NOMO-1 (cell line): ENCODE results near the gene TEX19.
"Not testable (repeated sequence)": the region's sequence is repeated elsewhere in the genome, so short reads cannot be mapped to it uniquely, and the experiment has no call there.

ENCODE experiments used
- DNase-seq, 2 experiments: peaks; one replicate each; lab custom pipeline; 2025; ENCODE audit not compliant: unreplicated experiment in 2 of 2; lab: John Stamatoyannopoulos, UW

TEX19 gene

DNA sequence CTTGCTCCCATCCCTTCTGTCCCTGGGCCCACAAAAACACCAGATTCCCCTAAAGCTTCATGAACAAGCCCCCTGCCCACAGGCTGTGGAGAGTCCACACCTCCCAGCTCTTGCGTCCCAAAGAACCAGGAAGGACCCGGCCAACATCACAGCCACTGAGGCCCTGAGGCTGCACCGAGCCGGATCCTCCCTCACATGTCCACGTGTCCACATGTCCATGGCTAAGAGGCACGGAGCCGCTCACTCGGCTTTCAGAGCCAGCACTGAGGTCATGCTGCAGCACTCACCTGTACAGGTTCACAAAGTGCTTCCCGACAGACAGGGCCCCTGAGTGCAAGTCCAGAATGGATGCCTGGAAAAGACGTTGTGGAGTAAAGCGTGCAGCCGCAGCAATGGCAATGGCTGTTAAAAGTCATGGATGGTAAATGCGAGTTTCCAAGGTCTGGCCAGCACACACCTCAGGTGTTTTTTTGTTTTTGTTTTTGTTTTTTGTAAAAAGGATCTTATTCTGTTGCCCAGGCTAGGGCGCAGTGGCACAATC is 47.2 kb downstream of the TEX19 start:
- no peak for DNase-seq

GRCh38 chr17:82407255-82407654 is 48.2 kb downstream of the TEX19 start:
- DNase-seq = no peak

DNA sequence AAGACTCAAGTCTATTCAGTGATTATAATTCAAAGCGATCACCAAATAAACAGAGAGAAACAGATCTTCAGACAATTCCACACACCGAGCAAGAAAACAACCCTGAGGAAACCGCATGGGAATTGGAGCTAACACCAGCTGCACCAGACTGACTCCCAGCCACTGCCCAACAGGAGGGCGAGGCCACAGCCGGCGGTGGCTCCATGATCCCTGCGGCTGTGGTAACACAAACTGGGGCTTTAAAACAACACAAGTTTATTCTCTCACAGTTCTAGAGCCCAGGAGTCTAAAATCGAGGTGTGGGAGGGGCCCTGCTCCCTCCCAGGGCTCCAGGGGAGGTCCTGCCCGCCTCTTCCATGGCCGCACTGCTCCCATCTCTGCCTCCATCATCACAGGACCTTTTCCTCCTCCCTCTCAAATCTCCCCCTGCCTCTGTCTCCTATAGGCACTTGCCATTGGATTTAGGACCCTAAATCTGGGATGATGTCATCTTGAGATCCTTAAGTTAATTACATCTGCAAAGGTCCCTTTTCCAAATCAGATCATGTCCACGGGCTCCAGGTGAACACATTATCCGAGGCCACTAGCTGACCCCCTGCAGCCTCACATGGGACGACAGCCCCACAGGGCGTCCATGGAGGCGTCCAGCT is 49.4 kb downstream of the TEX19 start:
- DNase-seq = no peak

DNA sequence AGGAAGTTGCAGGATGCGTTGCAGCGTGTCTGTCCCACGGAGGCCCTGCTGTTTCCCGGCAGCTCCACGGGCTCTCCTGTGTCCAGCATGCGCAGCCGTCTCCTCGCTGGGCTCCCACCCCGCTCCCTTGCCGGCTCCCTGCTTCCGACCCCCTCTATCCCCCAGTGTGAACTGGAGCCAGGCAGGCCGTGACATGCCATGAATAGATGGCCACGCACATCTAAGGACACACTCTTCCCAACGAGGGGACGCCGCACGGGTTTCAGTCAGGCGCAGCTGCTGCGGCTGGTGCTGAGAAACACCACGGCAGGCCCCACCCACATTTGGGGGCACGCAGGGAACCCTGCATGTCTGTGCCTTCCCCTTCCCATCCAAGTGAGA is 49.9 kb downstream of the TEX19 start:
- no peak for DNase-seq

- DNase-seq = no peak
Measured at GRCh38 chr17:82410014-82410716, 51.1 kb downstream of the TEX19 start.

- DNase-seq = no peak
Measured at GRCh38 chr17:82411396-82412053, 52.5 kb downstream of the TEX19 start.

DNA sequence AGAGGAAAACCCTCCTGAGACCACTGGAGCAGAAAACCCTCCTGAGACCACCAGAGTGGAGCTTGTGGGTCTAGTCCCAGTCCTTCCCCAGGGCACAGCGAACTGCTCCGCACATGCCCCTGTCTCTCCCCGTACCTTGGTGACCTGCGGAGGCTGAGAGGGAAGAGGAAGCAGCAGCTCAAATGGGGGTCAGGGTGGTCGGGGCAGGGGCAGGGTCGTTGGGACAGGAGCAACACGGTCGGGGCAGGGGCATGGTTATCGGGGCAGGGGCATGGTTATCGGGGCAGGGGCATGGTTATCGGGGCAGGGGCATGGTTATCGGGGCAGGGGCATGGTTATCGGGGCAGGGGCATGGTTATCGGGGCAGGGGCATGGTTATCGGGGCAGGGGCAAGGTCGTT is 53.0 kb downstream of the TEX19 start:
- DNase-seq = not testable (repeated sequence)

DNA sequence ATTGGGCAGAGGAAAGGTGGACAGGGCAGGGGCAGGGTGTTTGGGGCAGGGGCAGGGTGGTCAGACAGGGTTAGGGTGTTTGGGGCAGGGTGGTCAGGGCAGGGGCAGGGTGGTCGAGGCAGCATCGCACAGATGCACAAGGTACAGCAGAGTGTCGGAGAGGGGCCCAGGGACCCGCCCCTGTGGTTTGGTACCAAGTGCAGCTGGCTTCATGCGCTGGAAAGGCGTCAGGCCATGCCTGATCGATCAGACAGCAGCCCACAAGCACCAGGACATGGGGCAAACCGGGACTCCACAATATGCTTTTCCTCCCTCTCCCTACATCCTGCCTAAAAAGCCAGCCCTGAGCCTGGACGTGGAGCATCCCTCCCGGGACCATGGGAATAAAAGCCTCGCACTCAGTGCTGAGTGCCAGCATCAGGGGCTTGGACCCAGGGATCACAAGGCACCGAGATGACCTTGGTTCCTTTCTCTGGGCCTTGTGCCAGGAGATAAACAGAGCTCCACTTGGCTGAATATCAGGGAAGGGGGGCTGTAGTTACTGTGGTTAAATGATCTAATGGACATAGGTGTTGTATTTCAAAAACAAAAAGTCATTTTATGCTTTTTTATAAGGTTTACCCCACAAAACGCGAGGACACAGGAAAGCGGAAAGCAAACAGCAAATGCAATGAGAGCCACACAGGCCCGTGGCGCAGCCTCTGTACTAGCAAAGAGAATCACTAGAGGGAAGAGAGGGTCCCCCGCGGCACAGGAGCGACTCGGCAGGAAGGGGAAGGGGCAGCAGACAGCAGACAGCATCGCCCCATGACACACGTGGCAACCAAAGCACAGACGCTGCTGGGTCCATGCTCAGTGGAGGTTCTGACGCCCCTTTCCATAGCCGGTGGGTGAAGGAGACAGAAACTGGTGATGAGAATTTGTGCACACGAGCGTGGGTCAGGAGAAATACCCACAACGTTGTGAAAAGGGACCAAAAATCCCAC is 53.8 kb downstream of the TEX19 start:
- no peak for DNase-seq
